LNCAP (cell line): ENCODE results near the gene KRTAP10-2.

Experiments
- TF ChIP-seq, protein P1 (sequence below): fragments of 450-650 bp; IDR thresholded peaks from 2 replicates; pipeline ENCODE4 v1.5.1; 2017; ENCODE audit warnings: mild to moderate bottlenecking

Gene KRTAP10-2

DNA sequence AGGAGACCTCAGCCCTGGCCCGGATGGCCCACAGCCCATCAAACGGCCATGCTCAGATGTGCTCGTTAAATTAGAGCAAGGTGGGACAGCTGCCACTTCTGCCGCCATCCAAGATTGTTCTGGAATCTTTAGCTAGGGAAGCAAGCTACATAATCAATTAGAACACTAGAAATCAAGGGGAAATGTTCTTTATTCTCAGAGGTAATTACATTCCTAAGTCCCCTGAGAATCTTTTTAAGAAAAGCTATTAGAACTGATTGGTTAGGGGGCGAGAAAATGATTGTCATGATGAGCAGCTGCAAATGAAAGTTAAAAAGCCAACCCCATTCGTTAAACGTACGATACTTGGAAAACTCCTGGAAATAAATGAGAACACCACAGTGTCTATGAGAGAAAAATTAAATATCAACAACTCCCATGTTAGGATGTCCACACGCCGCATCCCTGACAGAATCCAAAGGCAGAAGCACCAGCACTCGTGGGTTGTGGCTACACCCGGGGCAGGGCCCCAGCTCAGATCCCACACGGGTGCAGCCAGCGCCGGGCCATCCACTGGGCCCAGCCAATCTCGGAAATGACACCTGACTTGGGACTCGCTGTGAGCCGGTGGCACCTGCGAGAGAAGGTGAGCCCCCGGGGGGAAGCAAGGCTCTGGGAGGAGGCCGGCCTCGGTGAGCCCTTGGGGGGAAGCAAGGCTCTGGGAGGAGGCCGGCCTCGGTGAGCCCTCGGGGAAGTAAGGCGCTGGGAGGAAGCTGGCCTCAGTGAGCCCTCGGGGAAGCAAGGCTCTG is 48.9 kb downstream of the KRTAP10-2 start:
- TF ChIP-seq, protein P1, sequence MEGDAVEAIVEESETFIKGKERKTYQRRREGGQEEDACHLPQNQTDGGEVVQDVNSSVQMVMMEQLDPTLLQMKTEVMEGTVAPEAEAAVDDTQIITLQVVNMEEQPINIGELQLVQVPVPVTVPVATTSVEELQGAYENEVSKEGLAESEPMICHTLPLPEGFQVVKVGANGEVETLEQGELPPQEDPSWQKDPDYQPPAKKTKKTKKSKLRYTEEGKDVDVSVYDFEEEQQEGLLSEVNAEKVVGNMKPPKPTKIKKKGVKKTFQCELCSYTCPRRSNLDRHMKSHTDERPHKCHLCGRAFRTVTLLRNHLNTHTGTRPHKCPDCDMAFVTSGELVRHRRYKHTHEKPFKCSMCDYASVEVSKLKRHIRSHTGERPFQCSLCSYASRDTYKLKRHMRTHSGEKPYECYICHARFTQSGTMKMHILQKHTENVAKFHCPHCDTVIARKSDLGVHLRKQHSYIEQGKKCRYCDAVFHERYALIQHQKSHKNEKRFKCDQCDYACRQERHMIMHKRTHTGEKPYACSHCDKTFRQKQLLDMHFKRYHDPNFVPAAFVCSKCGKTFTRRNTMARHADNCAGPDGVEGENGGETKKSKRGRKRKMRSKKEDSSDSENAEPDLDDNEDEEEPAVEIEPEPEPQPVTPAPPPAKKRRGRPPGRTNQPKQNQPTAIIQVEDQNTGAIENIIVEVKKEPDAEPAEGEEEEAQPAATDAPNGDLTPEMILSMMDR, result no peak
